ENCODE results near the gene RGS3.

GRCh38 chr9:113570106-113570505 is 106.6 kb downstream of the RGS3 start:
- TF ChIP-seq HMGXB4 (CRISPR knock-in tag; IDR thresholded peaks at IDR 0.05) (no peak), CTCF (IDR thresholded peaks at IDR 0.05) (no peak), SMAD3 (CRISPR knock-in tag; IDR thresholded peaks at IDR 0.05; ENCODE audit: borderline replicate concordance) (no peak), NR3C1 (CRISPR knock-in tag; conservative IDR thresholded peaks at IDR 0.05; ENCODE audit: low read depth) (no peak), ATF3 (CRISPR knock-in tag; conservative IDR thresholded peaks at IDR 0.05) (no peak), SP1 (CRISPR knock-in tag; conservative IDR thresholded peaks at IDR 0.05) (no peak), ZNF138 (CRISPR knock-in tag; conservative IDR thresholded peaks at IDR 0.05) (no peak), ZBTB21 (CRISPR knock-in tag; IDR thresholded peaks at IDR 0.05; ENCODE audit: borderline replicate concordance) (no peak), MYBL2 (CRISPR knock-in tag; IDR thresholded peaks at IDR 0.05) (no peak), E2F1 (CRISPR knock-in tag; IDR thresholded peaks at IDR 0.05) (no peak), ZNF416 (CRISPR knock-in tag; IDR thresholded peaks at IDR 0.05) (no peak)
